GM12878 (cell line): ENCODE measurements around the gene PPP1R12A. TPM values are rescaled to one million over a fixed set of nuclear protein-coding genes. Genes with fewer than 3 reads are reported as not detected.

Source experiments
- ATAC-seq: fragments of 200-7000 bp; cut with Tn5 transposase; 3 replicates; pipeline ENCODE4 v1.9.1; 2020; ENCODE audit warnings: mild to moderate bottlenecking, moderate library complexity
- BruUV-seq: library from RNA; stranded (reverse); fragments of 400-500 nt; replicated peaks from 2 replicates; lab custom pipeline; 2021; lab: Mats Ljungman, UMichigan
- CTCF ChIA-PET: fragments of 300-600 bp; sonication (Branson Sonifier 250); formaldehyde crosslinking; extraction: SDS; loops from one replicate; lab custom pipeline; 2021; ENCODE audit warnings: inconsistent platforms; lab: Yijun Ruan, JAX
- POLR2A ChIA-PET: fragments of 350-600 bp; formaldehyde crosslinking; extraction: SDS; loops from one replicate; lab custom pipeline; 2021; ENCODE audit warnings: inconsistent platforms; lab: Charles Lee
- RAD21 ChIA-PET: fragments of 300-600 bp; sonication (Branson Sonifier 250); formaldehyde crosslinking; loops from one replicate; lab custom pipeline; 2023; ENCODE audit warnings: antibody characterized with exemption; ENCODE audit not compliant: unreplicated experiment; lab: Charles Lee
- SMC1A ChIA-PET: fragments of 300-600 bp; sonication (Branson Sonifier 250); formaldehyde crosslinking; loops from one replicate; lab custom pipeline; 2023; ENCODE audit not compliant: unreplicated experiment, uncharacterized antibody; lab: Charles Lee
- DNase-seq: peaks from one replicate; pipeline ENCODE4 v3.0.0-alpha.2; 2011; ENCODE audit warnings: low read depth, low spot score
- FAIRE-seq: peaks from 3 replicates; lab custom pipeline; 2011; peaks lifted over from hg19 to GRCh38; lab: Jason Lieb, UNC
- H2AFZ ChIP-seq: 2 replicates; pipeline ENCODE4 v1.6.0; 2011; ENCODE audit warnings: low read depth, low read length, control low read depth; ENCODE audit not compliant: control insufficient read depth
- H3K27ac ChIP-seq: 2 replicates; pipeline ENCODE4 v1.5.1; 2011; ENCODE audit warnings: control low read depth; ENCODE audit not compliant: control insufficient read depth, insufficient read depth
- H3K27me3 ChIP-seq, 2 experiments: replicated peaks in 1 of 2; 2 replicates each; pipeline versions ENCODE4 v1.6.0 to v1.6.1; 2011; ENCODE audit warnings: low read length in 1 of 2; ENCODE audit not compliant: control insufficient read depth in 2 of 2, insufficient read depth in 2 of 2
- H3K36me3 ChIP-seq, 2 experiments: 2 replicates each; pipeline ENCODE4 v1.5.1; 2011; ENCODE audit warnings: low read length in 1 of 2; ENCODE audit not compliant: control insufficient read depth in 2 of 2, insufficient read depth in 2 of 2
- H3K4me1 ChIP-seq: 2 replicates; pipeline ENCODE4 v1.6.1; 2011; ENCODE audit warnings: mild to moderate bottlenecking, low read length, moderate library complexity, mixed read lengths; ENCODE audit not compliant: control insufficient read depth, insufficient read depth
- H3K4me2 ChIP-seq: 2 replicates; pipeline ENCODE4 v1.6.0; 2011; ENCODE audit warnings: control low read depth; ENCODE audit not compliant: control insufficient read depth, insufficient read depth
- H3K4me3 ChIP-seq: fragments of 200-600 bp; sonication (generic); 2 replicates; pipeline ENCODE4 v1.5.1; 2016
- H3K79me2 ChIP-seq: 2 replicates; pipeline ENCODE4 v1.6.0; 2011; ENCODE audit warnings: low read length; ENCODE audit not compliant: control insufficient read depth, insufficient read depth
- H3K9ac ChIP-seq: 2 replicates; pipeline ENCODE4 v1.8.0; 2011; ENCODE audit warnings: low read length, control low read depth, mixed read lengths; ENCODE audit not compliant: control insufficient read depth, insufficient read depth
- H3K9me3 ChIP-seq: replicated peaks from 3 replicates; pipeline ENCODE4 v1.5.1; 2011; ENCODE audit warnings: mild to moderate bottlenecking, low read length; ENCODE audit not compliant: control insufficient read depth, insufficient read depth
- H4K20me1 ChIP-seq: 2 replicates; pipeline ENCODE4 v1.6.0; 2011; ENCODE audit not compliant: control insufficient read depth, insufficient read depth
- ESRRA ChIP-seq: IDR thresholded peaks from 2 replicates; pipeline ENCODE4 v1.6.1; 2012; ENCODE audit warnings: mild to moderate bottlenecking, low read length, improper control_type of control experiment
- MYB ChIP-seq: fragments of 150-350 bp; IDR thresholded peaks from 2 replicates; pipeline ENCODE4 v1.6.1; 2014; ENCODE audit warnings: mild to moderate bottlenecking, low read depth, low read length, borderline replicate concordance
- RAD21 ChIP-seq: IDR thresholded peaks from 2 replicates; pipeline ENCODE4 v1.6.1; 2011; ENCODE audit warnings: mild to moderate bottlenecking, low read depth, low read length, moderate library complexity; ENCODE audit not compliant: insufficient read depth
- RAD51 ChIP-seq: fragments of 450-650 bp; IDR thresholded peaks from 2 replicates; pipeline ENCODE4 v1.6.1; 2016; ENCODE audit warnings: moderate library complexity, mild to moderate bottlenecking, inconsistent platforms
- RBBP5 ChIP-seq: fragments of 200-600 bp; sonication (generic); conservative IDR thresholded peaks from 2 replicates; pipeline ENCODE4 v1.6.1; 2016
- SMC3 ChIP-seq: IDR thresholded peaks from 2 replicates; pipeline ENCODE4 v1.6.1; 2011; ENCODE audit warnings: low read length, improper control_type of control experiment, borderline replicate concordance
- TCF7 ChIP-seq: IDR thresholded peaks from 2 replicates; pipeline ENCODE4 v1.6.1; 2014; ENCODE audit warnings: antibody characterized with exemption, borderline replicate concordance
- WRNIP1 ChIP-seq: IDR thresholded peaks from 2 replicates; pipeline ENCODE4 v1.6.1; 2011; ENCODE audit warnings: low read depth, low read length, improper control_type of control experiment, borderline replicate concordance
- ZBTB11 ChIP-seq: fragments of 450-650 bp; formaldehyde crosslinking; IDR thresholded peaks from 2 replicates; pipeline ENCODE4 v1.5.0; 2022; ENCODE audit warnings: mild to moderate bottlenecking, missing genetic modification characterization
- WGBS: methylation state at CpG from one replicate; pipeline ENCODE4 v1.1.6; 2016; ENCODE audit warnings: low lambda C conversion rate; ENCODE audit not compliant: insufficient replicate concordance, insufficient coverage; ENCODE audit errors: missing lambda C conversion rate; 5-methylcytosine and 5-hydroxymethylcytosine counted together
- in situ Hi-C: fragments of 300-500 bp; cut with MboI; formaldehyde crosslinking; loops from 9 replicates; pipeline ENCODE4 v1.14.3; 2018; ENCODE audit warnings: mixed read lengths
- intact Hi-C: fragments of 100-400 bp; cut with micrococcal nuclease; formaldehyde crosslinking; loops from one replicate; pipeline ENCODE4 v1.14.2; 2022; ENCODE audit not compliant: unreplicated experiment
- polyA plus RNA-seq, 11 experiments: library from polyadenylated mRNA; depleted of rRNA in 4 of 11; unstranded in 6 of 11; stranded (reverse) in 5 of 11; fragments of >200 nt; fragmentation: Nextera tagmentation in 4 of 11; fragmentation: Illumina TruSeq in 1 of 11; extraction: Ambion mirVana in 4 of 11; extraction: Trizol in 1 of 11; gene quantifications; 1 replicate in 1 of 11; 2 replicates in 10 of 11; pipeline versions ENCODE4 v1.2.1 to v1.2.3, GENCODE V29; 2011 to 2016; ENCODE audit warnings: inconsistent platforms in 2 of 11, missing spikeins in 2 of 11, low read depth in 1 of 11
- total RNA-seq, 4 experiments: library from RNA; depleted of rRNA in 3 of 4; stranded (reverse); fragments of >200 nt in 3 of 4; fragmentation: Illumina TruSeq in 1 of 4; extraction: Trizol in 1 of 4; gene quantifications; 2 replicates each; pipeline versions ENCODE4 v1.2.1 to v1.2.3, GENCODE V29; 2013 to 2021

PPP1R12A gene
- total and polyA plus RNA-seq, 10 of the 15 experiments (the other 5 are each of a cell fraction or from before 2014, with no cell fraction given) = 22.8 to 134 (median 51.4) TPM

- H3K27ac ChIP-seq = no peak overlapping the region
- ChIA-PET RAD21 (interaction anchor here (0.6 to 1.2 kb wide), 3 partner anchors 43 to 48 kb away, joined by 3 to 4 read pairs (median 4); no protein-coding TSS in a partner anchor), POLR2A (interaction anchor here (1.0 to 1.2 kb wide), 2 partner anchors 21 to 46 kb away, joined by 4 to 5 read pairs; no protein-coding TSS in a partner anchor), SMC1A (interaction anchor here (0.8 to 2.8 kb wide), 9 partner anchors 13 to 300 kb away, joined by 3 to 16 read pairs (median 5); partner anchors contain the start of gene PPP1R12A), CTCF (interaction anchor here (0.6 to 2.9 kb wide), 15 partner anchors 15 to 382 kb away, joined by 3 to 13 read pairs (median 3); no protein-coding TSS in a partner anchor)
- WGBS = 53% methylated on average over 1 of the region's 1 CpG
- no peak for TF ChIP-seq RAD21
- H4K20me1 ChIP-seq = no peaks in the 10 kb centered on the region
- in situ Hi-C loops = no loop called here
- H3K79me2 ChIP-seq = peaks cover 54% of the 10 kb centered on the region
- H3K9ac ChIP-seq = no peak overlapping the region
- FAIRE-seq = no peak
- H3K36me3 ChIP-seq = peaks cover 0 to 1% of the 10 kb centered on the region in 2 experiments; a peak in 2 of 4 replicates
- no peaks in the 10 kb centered on the region; the same call in 2 of the 3 replicates for H3K9me3 ChIP-seq
- H3K4me3 ChIP-seq = no peak overlapping the region
- 0 out of 3 replicates have a peak, but pooled peaks have one; percentile 11 for ATAC-seq
- no peak for DNase-seq
- no TSS peak for BruUV-seq
- H3K4me1 ChIP-seq = no peaks in the 10 kb centered on the region
- no peaks in the 10 kb centered on the region for H3K27me3 ChIP-seq
- intact Hi-C loops = loop anchor here (1.0 to 2.0 kb wide), 3 partner anchors 45 to 381 kb away; no protein-coding TSS in a partner anchor
- no peak overlapping the region for H2AFZ ChIP-seq
- H3K4me2 ChIP-seq = no peak overlapping the region
Observed at GRCh38 chr12:79887890-79888289, 47.0 kb downstream of the PPP1R12A start.

- Histone ChIP-seq H2AFZ (no peak overlapping the region), H3K9ac (no peak overlapping the region), H3K4me1 (no peaks in the 10 kb centered on the region), H3K79me2 (peaks cover 56% of the 10 kb centered on the region), H3K4me3 (no peak overlapping the region), H3K9me3 (no peaks in the 10 kb centered on the region; the same call in 2 of the 3 replicates), H3K4me2 (no peak overlapping the region), H4K20me1 (no peaks in the 10 kb centered on the region), H3K36me3 (peaks cover 0 to 1% of the 10 kb centered on the region in 2 experiments; a peak in 1 of 4 replicates), H3K27me3 (no peaks in the 10 kb centered on the region), H3K27ac (no peak overlapping the region)
- no TSS peak for BruUV-seq
- ChIA-PET SMC1A (interaction anchor here (0.7 to 2.8 kb wide), 14 partner anchors 10 to 301 kb away, joined by 3 to 16 read pairs (median 3); partner anchors contain the start of gene PPP1R12A), POLR2A (interaction anchor here (0.6 kb wide), 1 partner anchor 72 kb away, joined by 3 read pairs; no protein-coding TSS in a partner anchor), RAD21 (interaction anchor here (0.7 to 1.6 kb wide), 9 partner anchors 10 to 300 kb away, joined by 3 to 6 read pairs (median 3); no protein-coding TSS in a partner anchor), CTCF (interaction anchor here (0.7 to 2.9 kb wide), 12 partner anchors 20 to 383 kb away, joined by 3 to 13 read pairs (median 5); no protein-coding TSS in a partner anchor)
- 66% methylated on average over 3 of the region's 3 CpGs for WGBS
- ATAC-seq (peak; percentile 94), DNase-seq (peak; percentile 23), FAIRE-seq (peak; percentile 65)
- intact Hi-C loops (loop anchor here (1.0 to 2.0 kb wide), 3 partner anchors 46 to 382 kb away; no protein-coding TSS in a partner anchor), in situ Hi-C loops (no loop called here)
- no peak for TF ChIP-seq ZBTB11 (CRISPR knock-in tag)
- 0 out of 2 replicates have a peak, but pooled peaks have one; percentile 49 for TF ChIP-seq ESRRA
- TF ChIP-seq RAD51 = no peak
- peak; percentile 41; the same call in 1 of the 2 replicates for TF ChIP-seq RAD21
- TF ChIP-seq SMC3 = peak; percentile 55; the same call in 1 of the 2 replicates
- TF ChIP-seq WRNIP1 = no peak
- TF ChIP-seq MYB = no peak
- TF ChIP-seq RBBP5 = no peak
- no peak for TF ChIP-seq TCF7
Observed at GRCh38 chr12:79886917-79887519, 47.9 kb downstream of the PPP1R12A start.
